HG03064 (cell line): ENCODE results near the gene TUBB4B.

Experiments
- ATAC-seq: cut with Tn5 transposase; IDR thresholded peaks from one replicate; pipeline ENCODE4 v1.9.1; 2021; ENCODE audit warnings: low read depth; ENCODE audit not compliant: unreplicated experiment

TUBB4B gene

GRCh38 chr9:137280474-137281344 is 39.6 kb downstream of the TUBB4B start:
- ATAC-seq: no peak

DNA sequence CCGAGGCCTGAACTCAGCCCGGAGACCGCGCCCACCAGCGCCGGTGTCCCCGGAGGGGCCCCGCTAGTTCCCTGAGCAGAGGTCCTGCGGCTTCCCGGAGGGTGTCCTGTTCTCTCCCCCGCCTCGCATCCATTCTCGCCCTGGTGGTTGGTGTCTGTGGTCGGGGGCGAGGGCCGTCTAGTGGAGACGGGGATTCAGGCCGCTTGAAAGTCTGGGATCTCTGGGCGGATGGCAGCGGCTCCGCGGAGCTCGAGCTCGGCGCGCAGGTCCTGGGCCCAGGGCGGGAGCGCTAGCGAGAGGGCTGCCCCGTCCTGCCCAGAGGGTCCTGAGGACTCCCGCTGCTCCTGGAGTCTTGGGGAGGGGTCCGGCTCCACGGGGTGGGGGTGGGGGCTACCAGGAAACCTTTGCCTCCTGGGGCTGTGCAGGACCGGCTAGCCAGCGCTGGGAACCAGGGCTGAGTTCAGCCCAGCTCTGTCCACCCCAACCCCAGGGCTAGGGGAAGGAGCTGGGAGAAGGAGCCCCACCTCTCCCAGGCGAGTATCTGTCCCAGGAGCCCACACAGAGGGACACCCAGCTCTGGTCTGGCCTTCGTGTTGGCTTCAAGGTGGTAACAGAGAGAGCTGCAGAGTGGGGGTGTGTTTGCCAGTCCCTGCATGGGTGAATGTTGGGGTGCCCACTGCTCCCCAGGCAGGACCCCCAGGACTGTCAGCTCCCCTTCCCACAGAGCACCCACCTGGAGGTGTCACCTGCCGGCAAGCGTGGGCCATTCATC is 40.4 kb downstream of the TUBB4B start:
- no peak for ATAC-seq

DNA sequence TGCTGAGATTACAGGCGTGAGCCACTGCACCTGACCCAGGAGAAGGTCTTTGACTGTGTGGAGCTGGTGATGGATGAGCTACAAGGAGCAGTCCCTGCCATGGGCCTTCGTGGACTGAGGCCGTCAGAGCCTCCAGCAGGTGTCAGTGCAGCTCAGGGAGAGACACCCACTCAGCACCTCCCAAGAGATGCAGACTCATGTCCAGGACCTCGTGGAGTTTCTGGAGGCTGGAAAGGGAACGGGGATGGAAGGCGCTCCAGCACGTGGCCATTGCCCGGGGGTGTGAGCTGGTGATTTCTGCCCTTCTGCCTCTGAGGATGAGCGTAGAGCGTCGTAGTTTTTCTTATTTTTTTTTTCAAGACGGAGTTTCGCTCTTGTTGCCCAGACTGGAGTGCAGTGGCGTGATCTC is 45.9 kb downstream of the TUBB4B start:
- ATAC-seq: no peak

DNA sequence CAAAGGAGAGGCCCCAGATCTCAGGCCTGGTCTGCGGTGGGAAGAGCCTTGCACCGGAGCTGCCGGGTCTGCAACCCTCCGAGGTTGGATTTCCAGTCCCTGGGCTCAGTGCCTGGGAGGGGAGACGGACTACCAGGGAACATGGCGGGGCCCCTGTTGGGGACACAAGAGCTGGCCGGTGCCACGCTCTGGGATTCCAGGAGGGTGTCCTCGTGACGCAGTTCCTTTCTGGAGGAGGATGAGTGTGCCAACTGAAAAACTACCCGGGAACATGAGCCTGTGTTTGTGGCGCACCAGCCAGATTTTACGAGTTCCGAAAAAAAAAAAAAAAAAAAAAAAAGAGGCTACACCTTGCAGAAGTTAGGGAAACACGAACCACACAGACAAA is 52.0 kb downstream of the TUBB4B start:
- no peak for ATAC-seq
